Thyroid gland (tissue), 4 donors: ENCODE measurements around the gene CTSH. TPM values are rescaled to one million over a fixed set of nuclear protein-coding genes. Genes with fewer than 3 reads are reported as not detected.

Experiments used
- DNase-seq, 2 donors: peaks; one replicate each; pipeline ENCODE4 v3.0.0-alpha.2; 2019
- H3K27ac ChIP-seq, 3 donors: fragments of 200-600 bp; sonication (generic); 1 replicate in 2 of 3; 2 replicates in 1 of 3; pipeline ENCODE4 v1.5.1; 2016 to 2019; ENCODE audit warnings: mild to moderate bottlenecking in 1 of 3, moderate library complexity in 1 of 3
- H3K27me3 ChIP-seq: fragments of 200-600 bp; sonication (generic); one replicate; pipeline ENCODE4 v1.5.1; 2019
- H3K36me3 ChIP-seq, 2 donors: fragments of 200-600 bp; sonication (generic); one replicate each; pipeline ENCODE4 v1.5.1; 2016 to 2019
- H3K4me1 ChIP-seq, 2 donors: fragments of 200-600 bp; sonication (generic); one replicate each; pipeline ENCODE4 v1.5.1; 2017 to 2019
- H3K4me3 ChIP-seq, 3 donors: fragments of 200-600 bp; sonication (generic); replicated peaks in 1 of 3; 1 replicate in 2 of 3; 2 replicates in 1 of 3; pipeline ENCODE4 v1.5.1; 2016; ENCODE audit warnings: mild to moderate bottlenecking in 1 of 3
- H3K9me3 ChIP-seq: fragments of 200-600 bp; sonication (generic); one replicate; pipeline ENCODE4 v1.5.1; 2017
- POLR2A ChIP-seq, 2 donors: fragments of 450-650 bp; IDR thresholded peaks; one replicate each; pipeline ENCODE4 v1.6.1; 2017; ENCODE audit warnings: antibody characterized with exemption in 2 of 2, mild to moderate bottlenecking in 2 of 2, moderate library complexity in 1 of 2
- WGBS, 2 donors: methylation state at CpG; one replicate each; pipeline ENCODE4 v1.1.5; 2017; 5-methylcytosine and 5-hydroxymethylcytosine counted together
- intact Hi-C: fragments of 100-400 bp; cut with DNase I; formaldehyde crosslinking; loops from one replicate; pipeline ENCODE4 v1.15.1; 2023
- total RNA-seq, 4 donors: library from RNA; depleted of rRNA; stranded (reverse); fragments of >200 nt; gene quantifications; one replicate each; pipeline ENCODE4 v1.2.3, GENCODE V29; 2016
- TF ChIP-seq, protein P1 (sequence below), 6 experiments: fragments of 200-600 bp in 3 of 6; fragments of 450-650 bp in 3 of 6; sonication (generic) in 3 of 6; IDR thresholded peaks; one replicate each; pipeline ENCODE4 v1.5.1; 2016 to 2019; ENCODE audit warnings: antibody characterized with exemption in 6 of 6, mild to moderate bottlenecking in 2 of 6, inconsistent platforms in 1 of 6, moderate library complexity in 1 of 6

Gene CTSH, protein sequence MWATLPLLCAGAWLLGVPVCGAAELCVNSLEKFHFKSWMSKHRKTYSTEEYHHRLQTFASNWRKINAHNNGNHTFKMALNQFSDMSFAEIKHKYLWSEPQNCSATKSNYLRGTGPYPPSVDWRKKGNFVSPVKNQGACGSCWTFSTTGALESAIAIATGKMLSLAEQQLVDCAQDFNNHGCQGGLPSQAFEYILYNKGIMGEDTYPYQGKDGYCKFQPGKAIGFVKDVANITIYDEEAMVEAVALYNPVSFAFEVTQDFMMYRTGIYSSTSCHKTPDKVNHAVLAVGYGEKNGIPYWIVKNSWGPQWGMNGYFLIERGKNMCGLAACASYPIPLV
- 100 to 1,000 TPM in 3 of 4 donors, 10 to 100 TPM in 1; 91.1 to 123 (median 110) TPM for total RNA-seq

DNA sequence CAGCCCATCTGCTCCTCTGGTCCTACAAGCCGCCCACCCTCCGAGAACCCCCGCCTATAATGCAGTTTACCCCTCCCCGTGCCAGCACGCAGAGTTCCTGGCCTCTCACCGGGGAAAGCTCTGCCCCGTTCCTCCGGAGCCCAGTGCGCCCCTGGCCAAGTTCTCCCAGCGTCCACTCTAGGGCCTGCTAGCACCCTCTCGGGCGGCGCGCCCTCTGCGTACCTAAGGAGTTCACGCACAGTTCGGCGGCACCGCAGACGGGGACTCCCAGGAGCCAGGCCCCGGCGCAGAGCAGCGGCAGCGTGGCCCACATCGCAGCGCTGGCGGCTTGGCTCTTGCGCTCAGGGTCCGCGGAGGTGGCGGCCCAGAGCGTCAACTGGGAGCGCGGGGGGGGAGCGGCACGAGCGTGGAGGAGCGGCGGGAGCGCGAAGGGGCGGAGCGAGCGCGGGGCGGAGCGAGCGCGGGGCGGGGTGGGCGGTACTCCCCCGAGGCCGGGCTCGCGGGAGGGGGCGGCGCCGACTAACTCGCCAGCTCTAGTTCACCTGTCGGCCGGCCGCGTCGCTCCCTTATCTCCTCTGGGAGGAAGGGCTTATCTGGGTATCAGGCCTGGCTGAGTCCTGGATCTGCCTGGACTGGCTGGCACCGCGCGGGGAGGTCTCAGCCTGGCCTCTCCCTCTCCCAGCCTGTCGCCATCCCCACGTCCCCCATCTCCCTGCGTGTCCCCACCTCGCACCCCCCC, at the start of gene CTSH:
Gene CTSH (minus strand): TSS at position 378 of the 739 bp plus-strand sequence. CDS start 65 bp downstream, at position 313.
- TF ChIP-seq POLR2A (IDR thresholded peaks at IDR 0.05), result peak in 1 of 2 donors; percentile 60
- TF ChIP-seq, protein P1, sequence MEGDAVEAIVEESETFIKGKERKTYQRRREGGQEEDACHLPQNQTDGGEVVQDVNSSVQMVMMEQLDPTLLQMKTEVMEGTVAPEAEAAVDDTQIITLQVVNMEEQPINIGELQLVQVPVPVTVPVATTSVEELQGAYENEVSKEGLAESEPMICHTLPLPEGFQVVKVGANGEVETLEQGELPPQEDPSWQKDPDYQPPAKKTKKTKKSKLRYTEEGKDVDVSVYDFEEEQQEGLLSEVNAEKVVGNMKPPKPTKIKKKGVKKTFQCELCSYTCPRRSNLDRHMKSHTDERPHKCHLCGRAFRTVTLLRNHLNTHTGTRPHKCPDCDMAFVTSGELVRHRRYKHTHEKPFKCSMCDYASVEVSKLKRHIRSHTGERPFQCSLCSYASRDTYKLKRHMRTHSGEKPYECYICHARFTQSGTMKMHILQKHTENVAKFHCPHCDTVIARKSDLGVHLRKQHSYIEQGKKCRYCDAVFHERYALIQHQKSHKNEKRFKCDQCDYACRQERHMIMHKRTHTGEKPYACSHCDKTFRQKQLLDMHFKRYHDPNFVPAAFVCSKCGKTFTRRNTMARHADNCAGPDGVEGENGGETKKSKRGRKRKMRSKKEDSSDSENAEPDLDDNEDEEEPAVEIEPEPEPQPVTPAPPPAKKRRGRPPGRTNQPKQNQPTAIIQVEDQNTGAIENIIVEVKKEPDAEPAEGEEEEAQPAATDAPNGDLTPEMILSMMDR (IDR thresholded peaks at IDR 0.05), result peak in 1 of 6 experiments; percentile 12
- H3K36me3 ChIP-seq, result no peaks in the 10 kb centered on the region
- H3K27me3 ChIP-seq, result no peaks in the 10 kb centered on the region
- H3K27ac ChIP-seq, result peak within 1 kb of the TSS in 2 of 3 donors; percentile 43 to 48
- intact Hi-C loops, result no loop called here
- WGBS, 2 donors, result 4 to 10% methylated on average over 7 to 15 of the region's 71 CpGs
- peak within 1 kb of the TSS; percentile 51 to 65 (median 54) for H3K4me3 ChIP-seq
- no peaks in the 10 kb centered on the region for H3K9me3 ChIP-seq
- DNase-seq, result peak; percentile 82 to 85
- peaks cover 7 to 11% of the 10 kb centered on the region in 2 donors for H3K4me1 ChIP-seq

DNA sequence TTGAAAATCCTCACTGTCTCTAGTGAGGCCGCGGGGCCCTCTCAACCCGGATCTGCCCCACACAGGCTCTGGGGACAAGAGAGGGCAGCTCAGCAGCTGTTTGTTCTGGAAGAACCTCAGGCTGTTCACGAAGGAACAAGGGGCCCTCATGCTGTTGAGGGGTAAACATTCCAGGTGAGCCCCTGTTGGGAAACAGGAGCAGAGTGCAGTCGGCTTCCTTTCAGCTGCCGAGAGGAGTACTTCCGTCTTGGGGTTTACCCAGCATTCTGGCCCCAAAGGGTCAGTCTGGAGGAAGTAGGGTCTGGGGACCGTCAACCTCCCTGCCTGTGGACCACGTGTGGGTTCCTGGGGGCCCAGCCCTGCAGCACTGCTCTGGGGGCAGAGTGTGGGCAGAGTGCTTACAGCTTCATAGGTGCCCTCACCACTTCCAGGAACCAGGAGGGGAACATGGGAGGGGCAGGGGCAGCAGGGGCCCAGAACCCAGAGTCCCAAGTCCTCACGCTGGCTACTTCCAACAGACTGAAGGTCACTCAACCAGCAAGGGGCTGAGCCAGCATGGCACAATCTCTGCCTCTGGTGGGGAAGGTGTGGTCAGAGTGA, 49.2 kb upstream of the CTSH start:
- no peaks in the 10 kb centered on the region for H3K36me3 ChIP-seq
- WGBS, 2 donors, result 58 to 82% methylated on average over 3 to 9 of the region's 10 CpGs
- TF ChIP-seq, protein P1 (IDR thresholded peaks at IDR 0.05), result no peak
- no peak for TF ChIP-seq POLR2A (IDR thresholded peaks at IDR 0.05)
- H3K4me1 ChIP-seq, result peaks cover 0 to 1% of the 10 kb centered on the region in 2 donors
- H3K9me3 ChIP-seq, result no peaks in the 10 kb centered on the region
- no peaks in the 10 kb centered on the region for H3K27me3 ChIP-seq
- no peak overlapping the region for H3K4me3 ChIP-seq
- intact Hi-C loops, result no loop called here
- H3K27ac ChIP-seq, result no peak overlapping the region
- no peak for DNase-seq

DNA sequence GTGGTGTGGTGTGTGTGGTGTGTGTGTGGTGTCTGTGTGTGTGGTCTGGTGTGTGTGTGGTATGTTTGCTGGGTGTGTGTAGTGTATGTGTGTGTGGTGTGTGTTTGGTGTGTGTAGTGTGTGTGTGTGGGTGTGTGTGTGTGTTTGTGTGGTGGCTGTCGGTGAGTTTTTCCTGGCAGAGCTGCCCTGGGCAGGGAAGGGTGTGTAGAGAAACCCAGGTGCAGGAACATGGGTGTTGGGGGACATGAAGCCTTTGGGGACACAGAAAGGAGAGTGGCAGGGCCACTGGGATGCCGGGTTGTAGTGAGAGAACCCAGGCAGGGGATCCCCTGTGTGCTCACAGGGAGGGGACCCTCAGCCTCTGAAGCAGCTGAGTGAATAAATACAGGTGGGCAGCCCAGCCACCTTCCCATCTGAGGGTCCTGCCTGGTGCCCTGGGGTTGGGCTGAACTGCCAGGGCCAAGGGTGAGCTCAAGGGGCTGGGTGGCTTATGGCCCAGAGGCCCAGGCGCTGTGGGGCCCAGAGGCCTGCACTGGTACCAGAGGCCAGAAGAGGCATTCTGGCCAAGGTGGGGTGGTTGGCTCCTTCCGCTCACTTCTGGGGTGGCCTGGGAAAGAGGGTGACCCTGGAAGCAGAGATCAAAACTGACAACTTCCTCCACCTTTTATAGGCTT, 48.5 kb upstream of the CTSH start:
- H3K4me1 ChIP-seq, result peaks cover 0 to 5% of the 10 kb centered on the region in 2 donors
- H3K27me3 ChIP-seq, result no peaks in the 10 kb centered on the region
- no peak overlapping the region for H3K4me3 ChIP-seq
- no peak overlapping the region for H3K27ac ChIP-seq
- TF ChIP-seq, protein P1 (IDR thresholded peaks at IDR 0.05), result no peak
- no peak for TF ChIP-seq POLR2A (IDR thresholded peaks at IDR 0.05)
- DNase-seq, result no peak
- H3K36me3 ChIP-seq, result no peaks in the 10 kb centered on the region
- no peaks in the 10 kb centered on the region for H3K9me3 ChIP-seq
- intact Hi-C loops, result no loop called here
- WGBS, 2 donors, result 90 to 91% methylated on average over 4 of the region's 4 CpGs

DNA sequence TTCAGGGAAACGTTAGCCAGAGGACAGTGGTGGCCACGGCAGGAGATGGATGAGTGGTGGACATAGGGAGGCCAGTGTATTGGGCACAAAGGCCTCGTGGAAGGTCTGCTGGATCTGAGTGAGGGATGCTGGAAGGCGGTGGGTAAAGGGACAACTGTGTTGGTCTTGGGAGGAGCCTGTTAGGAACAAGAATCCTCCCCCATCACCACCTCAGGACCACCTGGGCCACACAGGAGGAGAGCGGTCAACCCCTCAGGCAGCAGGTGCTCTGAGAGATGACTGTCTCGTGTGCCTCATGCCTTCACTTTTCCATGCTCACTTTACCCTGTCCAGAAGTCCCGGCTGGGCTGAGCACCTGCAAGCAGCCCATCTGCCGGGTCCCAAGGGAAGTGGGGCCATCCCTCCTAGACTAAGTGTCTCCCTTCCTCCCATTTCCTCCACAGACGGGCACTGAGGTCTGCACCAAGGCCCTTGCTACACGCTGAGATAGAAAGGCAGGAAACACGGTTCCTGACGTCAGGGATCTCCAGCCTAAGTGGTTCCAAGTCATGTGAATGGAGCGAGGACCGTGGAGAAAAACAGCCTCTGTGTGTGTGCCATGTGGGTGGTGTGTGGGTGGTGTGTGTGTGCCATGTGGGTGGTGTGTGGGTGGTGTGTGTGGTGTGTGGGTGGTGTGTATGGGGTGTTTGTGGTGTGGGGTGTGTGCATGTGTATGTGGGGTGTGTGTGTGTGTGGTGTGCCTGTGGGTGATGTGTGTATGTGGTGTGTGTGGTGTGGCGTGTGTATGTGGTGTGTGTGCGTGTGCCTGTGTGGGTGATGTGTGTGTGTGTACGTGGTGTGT, 47.8 kb upstream of the CTSH start:
- Histone ChIP-seq H3K27ac (no peak overlapping the region), H3K4me1 (peaks cover 0 to 9% of the 10 kb centered on the region in 2 donors), H3K4me3 (no peak overlapping the region), H3K36me3 (no peaks in the 10 kb centered on the region), H3K9me3 (no peaks in the 10 kb centered on the region), H3K27me3 (no peaks in the 10 kb centered on the region)
- intact Hi-C loops, result no loop called here
- WGBS, 2 donors, result 76% methylated on average over 15 to 17 of the region's 17 CpGs
- TF ChIP-seq POLR2A (IDR thresholded peaks at IDR 0.05), result no peak
- TF ChIP-seq, protein P1 (IDR thresholded peaks at IDR 0.05), result no peak
- DNase-seq, result peak in 1 of 2 donors; percentile 5
